Measurements from ENCODE around the gene CD6. TPM values are rescaled to one million over a fixed set of nuclear protein-coding genes. Genes with fewer than 3 reads are reported as not detected.
A peak's percentile ranks its signal among the peaks of the same experiment; 100 is the strongest.

The CD6 gene
- total RNA-seq, 1 donor from 2014 or later, result 6.1 TPM

GRCh38 chr11:60944490-60945294 is 26.8 kb upstream of the CD6 start:
- TF ChIP-seq CTCF (IDR thresholded peaks at IDR 0.05), result no peak
- ATAC-seq (peak; percentile 14 to 44), DNase-seq (no peak)
- peaks cover 75% of the 10 kb centered on the region for H3K36me3 ChIP-seq
- H3K4me1 ChIP-seq, result peaks cover 34% of the 10 kb centered on the region
- H3K9me3 ChIP-seq, result no peaks in the 10 kb centered on the region
- no peak overlapping the region for H3K4me3 ChIP-seq
- H3K27ac ChIP-seq, result no peak overlapping the region
- no peaks in the 10 kb centered on the region for H3K27me3 ChIP-seq (ENCODE audit: low read depth)
- intact Hi-C loops (cut with DNase I), result no loop called here

- H3K4me3 ChIP-seq, result no peak overlapping the region
- DNase-seq (no peak), ATAC-seq (no peak)
- TF ChIP-seq CTCF (IDR thresholded peaks at IDR 0.05), result no peak
- no peak overlapping the region for H3K27ac ChIP-seq
- intact Hi-C loops (cut with DNase I), result no loop called here
- H3K9me3 ChIP-seq, result no peaks in the 10 kb centered on the region
- H3K4me1 ChIP-seq, result peaks cover 40% of the 10 kb centered on the region
- H3K36me3 ChIP-seq, result peaks cover 69% of the 10 kb centered on the region
- H3K27me3 ChIP-seq (ENCODE audit: low read depth), result no peaks in the 10 kb centered on the region
These were observed 26.2 kb upstream of the CD6 start for GRCh38 chr11:60945295-60945667.

- Histone ChIP-seq H3K4me1 (peaks cover 49% of the 10 kb centered on the region), H3K36me3 (peaks cover 55% of the 10 kb centered on the region), H3K9me3 (no peaks in the 10 kb centered on the region), H3K4me3 (no peak overlapping the region), H3K27ac (no peak overlapping the region), H3K27me3 (ENCODE audit: low read depth) (no peaks in the 10 kb centered on the region)
- intact Hi-C loops (cut with DNase I), result no loop called here
- ATAC-seq (no peak), DNase-seq (no peak)
- no peak for TF ChIP-seq CTCF (IDR thresholded peaks at IDR 0.05)
These were observed 24.7 kb upstream of the CD6 start for GRCh38 chr11:60946601-60947264.

- H3K4me1 ChIP-seq, result peaks cover 45% of the 10 kb centered on the region
- intact Hi-C loops (cut with DNase I), result no loop called here
- H3K27me3 ChIP-seq (ENCODE audit: low read depth), result no peaks in the 10 kb centered on the region
- H3K36me3 ChIP-seq, result peaks cover 46% of the 10 kb centered on the region
- H3K4me3 ChIP-seq, result no peak overlapping the region
- no peaks in the 10 kb centered on the region for H3K9me3 ChIP-seq
- TF ChIP-seq CTCF (IDR thresholded peaks at IDR 0.05), result no peak
- ATAC-seq, result no peak
- no peak for DNase-seq
- no peak overlapping the region for H3K27ac ChIP-seq
These were observed 23.8 kb upstream of the CD6 start for GRCh38 chr11:60947700-60948099.

GRCh38 chr11:60948250-60948649 is 23.2 kb upstream of the CD6 start:
- Histone ChIP-seq H3K4me1 (peaks cover 46% of the 10 kb centered on the region), H3K9me3 (no peaks in the 10 kb centered on the region), H3K27ac (no peak overlapping the region), H3K36me3 (peaks cover 42% of the 10 kb centered on the region), H3K27me3 (ENCODE audit: low read depth) (no peaks in the 10 kb centered on the region), H3K4me3 (peak overlapping the region; percentile 7)
- DNase-seq, result no peak
- ATAC-seq, result no peak
- no peak for TF ChIP-seq CTCF (IDR thresholded peaks at IDR 0.05)
- intact Hi-C loops (cut with DNase I), result no loop called here
